Lung (tissue), 12 donors: ENCODE measurements around the gene TAF10. TPM values are rescaled to one million over a fixed set of nuclear protein-coding genes. Genes with fewer than 3 reads are reported as not detected.

ENCODE experiments used
- ATAC-seq: fragments of 200-7000 bp; cut with Tn5 transposase; one replicate; pipeline ENCODE4 v1.9.1; 2020; ENCODE audit warnings: moderate number of reproducible peaks; ENCODE audit not compliant: insufficient read depth, low FRiP score
- DNase-seq, 3 donors: peaks; one replicate each; pipeline ENCODE4 v3.0.0-alpha.2; 2013 to 2017
- H3K27ac ChIP-seq, 2 donors: one replicate each; pipeline ENCODE4 v1.5.1; 2013; ENCODE audit warnings: mild to moderate bottlenecking in 2 of 2, moderate library complexity in 2 of 2, control low read depth in 1 of 2, inconsistent platforms in 1 of 2, low read depth in 1 of 2, low read length in 1 of 2
- H3K27me3 ChIP-seq, 3 donors: one replicate each; pipeline ENCODE4 v1.5.1; 2013; ENCODE audit warnings: low read length in 2 of 3; ENCODE audit not compliant: control insufficient read depth in 3 of 3, insufficient read depth in 3 of 3
- H3K36me3 ChIP-seq, 4 donors: one replicate each; pipeline ENCODE4 v1.5.1; 2013; ENCODE audit warnings: low read length in 4 of 4, mild to moderate bottlenecking in 1 of 4, moderate library complexity in 1 of 4; ENCODE audit not compliant: control insufficient read depth in 4 of 4, insufficient read depth in 4 of 4
- H3K4me1 ChIP-seq, 5 donors: one replicate each; pipeline ENCODE4 v1.5.1; 2013; ENCODE audit warnings: low read length in 5 of 5, mild to moderate bottlenecking in 2 of 5, moderate library complexity in 1 of 5; ENCODE audit not compliant: control insufficient read depth in 5 of 5, insufficient read depth in 5 of 5
- H3K4me3 ChIP-seq: one replicate; pipeline ENCODE4 v1.5.1; 2013; ENCODE audit warnings: mild to moderate bottlenecking, control low read depth, moderate library complexity
- H3K9ac ChIP-seq, 2 donors: one replicate each; pipeline ENCODE4 v1.5.1; 2013; ENCODE audit warnings: low read length in 2 of 2, control low read depth in 1 of 2; ENCODE audit not compliant: insufficient read depth in 1 of 2
- H3K9me3 ChIP-seq, 4 donors: one replicate each; pipeline ENCODE4 v1.5.1; 2013; ENCODE audit warnings: low read length in 3 of 4, mild to moderate bottlenecking in 1 of 4, moderate library complexity in 1 of 4; ENCODE audit not compliant: control insufficient read depth in 4 of 4, insufficient read depth in 3 of 4
- CTCF ChIP-seq: IDR thresholded peaks from 2 replicates; pipeline ENCODE4 v1.5.1; 2012; ENCODE audit warnings: mild to moderate bottlenecking; ENCODE audit errors: control extremely low read depth, extremely low read depth
- WGBS, 2 donors: extraction: QIAGEN DNeasy Blood & Tissue Kit; methylation state at CpG; one replicate each; pipeline ENCODE4 v1.1.7; 2013; 5-methylcytosine and 5-hydroxymethylcytosine counted together
- polyA plus RNA-seq, 2 donors: library from polyadenylated mRNA; stranded (reverse); fragments of 200-250 nt; gene quantifications; one replicate each; pipeline ENCODE4 v1.2.1, GENCODE V29; 2013
- total RNA-seq, 2 donors: library from RNA; depleted of rRNA in 1 of 2; stranded (reverse); fragments of >200 nt in 1 of 2; gene quantifications; one replicate each; pipeline ENCODE4 v1.2.1, GENCODE V29; 2014 to 2021
- donor health status: control.
- donor health status: control.
- donor health status: Bipolar disorder and iron deficiency.
- donor health status: healthy.
- donor health status: DM: yes; HTN: yes; CAD: no.

Gene TAF10
- total and polyA plus RNA-seq, 4 donors = 23.9 to 149 (median 117) TPM

GRCh38 chr11:6606471-6607189 lies 5.4 kb downstream of the TAF10 start:
- ATAC-seq = peak; percentile 50
- no peak for TF ChIP-seq CTCF
- Histone ChIP-seq H3K9me3 (no peaks in the 10 kb centered on the region), H3K9ac (peak overlapping the region; percentile 31 to 90), H3K4me1 (peaks cover 14 to 55% (median 26%) of the 10 kb centered on the region in 5 donors), H3K27ac (peak overlapping the region; percentile 88 to 89), H3K36me3 (peaks cover 14 to 35% (median 29%) of the 10 kb centered on the region in 4 donors), H3K27me3 (no peaks in the 10 kb centered on the region), H3K4me3 (no peak overlapping the region)
- DNase-seq = peak; percentile 97 to 98 (median 97)
- WGBS, 2 donors = 12 to 15% methylated on average over 11 of the region's 11 CpGs

GRCh38 chr11:6604790-6605189 lies 7.2 kb downstream of the TAF10 start:
- TF ChIP-seq CTCF = no peak
- WGBS, 2 donors = 16 to 26% methylated on average over 3 of the region's 3 CpGs
- DNase-seq (no peak), ATAC-seq (no peak)
- H3K9ac ChIP-seq = peak overlapping the region; percentile 83 to 98
- H3K27ac ChIP-seq = peak overlapping the region in 1 of 2 donors; percentile 97
- no peaks in the 10 kb centered on the region for H3K27me3 ChIP-seq
- H3K36me3 ChIP-seq = peaks cover 23 to 37% (median 33%) of the 10 kb centered on the region in 4 donors
- H3K4me1 ChIP-seq = peaks cover 10 to 50% (median 26%) of the 10 kb centered on the region in 5 donors
- H3K9me3 ChIP-seq = no peaks in the 10 kb centered on the region
- peak overlapping the region; percentile 84 for H3K4me3 ChIP-seq

- peak; percentile 19 for ATAC-seq
- H3K4me1 ChIP-seq = peaks cover 9 to 50% (median 26%) of the 10 kb centered on the region in 5 donors
- H3K27ac ChIP-seq = peak overlapping the region; percentile 94 to 97
- H3K36me3 ChIP-seq = peaks cover 25 to 37% (median 29%) of the 10 kb centered on the region in 4 donors
- no peaks in the 10 kb centered on the region for H3K9me3 ChIP-seq
- TF ChIP-seq CTCF = peak; percentile 12
- no peaks in the 10 kb centered on the region for H3K27me3 ChIP-seq
- peak overlapping the region; percentile 84 for H3K4me3 ChIP-seq
- peak; percentile 73 to 84 (median 83) for DNase-seq
- WGBS, 2 donors = 0% methylated on average over 20 of the region's 20 CpGs
- peak overlapping the region; percentile 83 to 98 for H3K9ac ChIP-seq
Observed at GRCh38 chr11:6604081-6604626, 7.9 kb downstream of the TAF10 start.
